Measurements from ENCODE around the gene NAP1L5. TPM values are rescaled to one million over a fixed set of nuclear protein-coding genes. Genes with fewer than 3 reads are reported as not detected.

NAP1L5 gene
- total RNA-seq, 1 donor from 2014 or later, result 5.6 TPM

DNA sequence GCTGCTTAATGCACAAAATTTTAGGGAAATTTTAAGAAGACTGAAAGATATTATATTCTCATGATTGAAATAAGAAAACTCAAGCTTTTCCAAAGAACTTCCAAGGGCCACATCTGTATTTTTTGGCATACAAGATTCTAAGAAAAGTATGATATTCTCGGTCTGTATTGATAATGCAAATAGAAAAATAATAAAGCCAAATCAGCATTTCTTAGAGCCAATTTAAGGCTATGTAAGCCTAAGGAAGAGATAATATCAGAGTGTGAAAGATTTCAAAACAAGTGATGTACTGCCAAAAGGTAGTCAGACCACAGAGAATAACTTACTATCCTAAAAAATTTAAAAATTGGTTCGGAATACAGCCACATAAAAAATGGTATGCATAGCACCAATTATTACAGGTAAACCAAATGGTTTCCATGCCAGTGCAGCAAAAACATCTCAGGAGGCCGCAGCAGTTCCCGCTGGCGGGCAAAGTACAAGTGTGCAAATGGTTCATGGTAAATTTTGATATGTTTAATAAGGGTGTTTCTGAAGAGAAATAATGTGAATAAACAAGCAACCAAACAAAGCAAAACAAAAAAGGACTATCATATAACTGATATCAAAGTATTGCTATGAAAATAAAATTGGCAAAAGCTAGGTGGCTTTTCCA, 35.2 kb upstream of the NAP1L5 start:
- Mint-ChIP-seq H3K4me1 (ENCODE audit: low read depth) (peaks cover 4% of the 10 kb centered on the region), H3K27me3 (ENCODE audit: low read depth) (no peaks in the 10 kb centered on the region), H3K9me3 (no peaks in the 10 kb centered on the region), H3K4me3 (ENCODE audit: low read depth) (no peak overlapping the region), H3K27ac (no peak overlapping the region), H3K36me3 (ENCODE audit: low read depth) (peaks cover 13% of the 10 kb centered on the region)
- no peak for DNase-seq (ENCODE audit: low spot score)
- intact Hi-C loops (cut with micrococcal nuclease), result no loop called here

DNA sequence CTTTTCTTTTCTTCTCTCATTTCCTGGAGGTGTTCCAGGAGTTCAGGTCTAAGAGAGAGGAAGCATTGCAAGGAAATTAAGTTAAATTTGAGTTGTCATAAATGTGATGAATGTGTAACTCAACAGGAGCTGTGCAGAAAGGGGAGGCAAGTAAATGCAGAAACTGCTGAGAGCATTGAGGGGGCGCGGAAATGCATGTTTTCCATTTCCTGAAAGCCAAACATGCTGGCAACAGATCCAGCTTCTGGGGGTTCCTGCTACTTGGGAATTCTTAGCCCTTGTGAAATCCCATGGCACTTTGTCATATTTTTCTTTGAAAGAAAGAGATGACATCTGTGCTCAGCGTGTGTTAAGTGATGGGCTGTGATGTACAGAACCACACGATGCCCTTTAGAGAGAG, 33.8 kb upstream of the NAP1L5 start:
- H3K4me1 Mint-ChIP-seq (ENCODE audit: low read depth), result no peaks in the 10 kb centered on the region
- intact Hi-C loops (cut with micrococcal nuclease), result no loop called here
- no peaks in the 10 kb centered on the region for H3K27me3 Mint-ChIP-seq (ENCODE audit: low read depth)
- no peaks in the 10 kb centered on the region for H3K9me3 Mint-ChIP-seq
- no peak overlapping the region for H3K4me3 Mint-ChIP-seq (ENCODE audit: low read depth)
- H3K27ac Mint-ChIP-seq, result no peak overlapping the region
- peaks cover 11% of the 10 kb centered on the region for H3K36me3 Mint-ChIP-seq (ENCODE audit: low read depth)
- no peak for DNase-seq (ENCODE audit: low spot score)

DNA sequence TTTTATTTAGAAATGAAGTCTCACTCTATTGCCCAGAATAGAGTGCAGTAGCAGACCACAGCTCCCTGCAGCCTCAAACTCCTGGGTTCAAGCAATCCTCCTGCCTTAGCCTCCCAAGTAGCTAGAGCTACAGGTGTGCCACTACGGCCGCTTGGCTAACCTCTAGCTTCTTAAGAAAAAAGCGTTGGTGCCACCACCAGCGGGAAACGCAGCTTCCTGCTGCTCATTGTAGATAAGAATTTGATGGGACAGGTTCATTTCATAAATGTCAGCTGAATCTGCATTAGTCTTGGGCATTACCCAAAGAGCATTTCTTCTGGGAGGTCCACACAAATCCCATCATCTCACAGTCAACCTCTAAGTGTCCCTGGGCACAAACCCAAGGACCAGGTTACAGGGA, 33.2 kb upstream of the NAP1L5 start:
- no peaks in the 10 kb centered on the region for H3K9me3 Mint-ChIP-seq
- no peaks in the 10 kb centered on the region for H3K27me3 Mint-ChIP-seq (ENCODE audit: low read depth)
- no peak for DNase-seq (ENCODE audit: low spot score)
- no peak overlapping the region for H3K27ac Mint-ChIP-seq
- no peaks in the 10 kb centered on the region for H3K4me1 Mint-ChIP-seq (ENCODE audit: low read depth)
- H3K4me3 Mint-ChIP-seq (ENCODE audit: low read depth), result no peak overlapping the region
- intact Hi-C loops (cut with micrococcal nuclease), result no loop called here
- peaks cover 11% of the 10 kb centered on the region for H3K36me3 Mint-ChIP-seq (ENCODE audit: low read depth)

DNA sequence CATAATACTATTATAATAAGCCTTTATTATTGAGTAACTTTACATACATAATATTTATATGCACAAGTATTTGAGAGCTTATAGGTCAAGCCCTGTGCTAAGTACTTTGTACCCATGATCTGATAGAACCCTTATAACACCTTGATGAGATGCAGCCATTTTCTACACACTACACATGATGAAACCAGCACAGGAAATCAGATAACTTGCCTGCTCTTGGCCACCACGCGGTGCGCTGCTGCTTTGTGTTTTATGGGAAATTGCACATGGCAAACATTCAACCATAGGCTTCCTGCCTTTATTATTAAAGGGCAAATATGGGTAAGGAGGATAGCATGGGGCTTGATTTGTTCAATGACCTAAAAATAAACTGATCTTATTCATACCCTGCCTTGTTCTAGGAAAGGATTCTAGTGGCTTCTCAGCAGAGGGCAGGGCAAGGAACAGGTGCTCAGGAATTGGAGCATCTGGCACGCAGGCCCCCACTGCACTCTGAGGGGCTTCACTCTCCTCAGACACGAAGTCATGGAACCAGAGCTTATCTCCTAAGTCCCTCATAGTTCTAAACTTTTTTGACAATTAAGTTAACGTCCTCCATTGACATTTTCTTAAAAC, 31.6 kb upstream of the NAP1L5 start:
- intact Hi-C loops (cut with micrococcal nuclease), result no loop called here
- H3K27ac Mint-ChIP-seq, result no peak overlapping the region

DNA sequence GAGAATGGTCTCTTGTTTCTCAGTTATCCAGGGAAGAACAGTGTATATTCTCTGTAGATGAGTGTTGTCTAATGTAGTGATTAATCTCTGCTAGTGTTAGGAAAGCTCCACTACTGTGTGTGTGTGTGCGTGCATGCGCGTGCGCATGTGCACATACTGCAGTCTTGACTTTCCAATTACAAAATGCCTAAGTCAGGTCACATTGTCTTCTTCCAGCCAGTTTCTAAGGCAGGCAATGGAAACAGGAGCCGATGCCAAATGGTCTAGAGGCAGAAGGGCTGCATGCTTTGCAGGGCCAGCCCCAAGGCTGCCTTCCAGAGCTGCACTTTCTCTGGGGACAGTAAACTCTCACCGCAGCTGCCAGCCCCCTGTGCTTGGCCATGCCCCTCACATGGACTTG, 30.5 kb upstream of the NAP1L5 start:
- peaks cover 11% of the 10 kb centered on the region for H3K36me3 Mint-ChIP-seq (ENCODE audit: low read depth)
- H3K27me3 Mint-ChIP-seq (ENCODE audit: low read depth), result no peaks in the 10 kb centered on the region
- H3K4me3 Mint-ChIP-seq (ENCODE audit: low read depth), result no peak overlapping the region
- no peaks in the 10 kb centered on the region for H3K9me3 Mint-ChIP-seq
- no peak for DNase-seq (ENCODE audit: low spot score)
- intact Hi-C loops (cut with micrococcal nuclease), result no loop called here
- no peaks in the 10 kb centered on the region for H3K4me1 Mint-ChIP-seq (ENCODE audit: low read depth)
- no peak overlapping the region for H3K27ac Mint-ChIP-seq

More for the DNA sequence above, 31.6 kb upstream of the NAP1L5 start:
- H3K36me3 Mint-ChIP-seq (ENCODE audit: low read depth), result peaks cover 11% of the 10 kb centered on the region
- H3K4me1 Mint-ChIP-seq (ENCODE audit: low read depth), result no peaks in the 10 kb centered on the region
- H3K27me3 Mint-ChIP-seq (ENCODE audit: low read depth), result no peaks in the 10 kb centered on the region
- H3K4me3 Mint-ChIP-seq (ENCODE audit: low read depth), result no peak overlapping the region
- no peak for DNase-seq (ENCODE audit: low spot score)
- H3K9me3 Mint-ChIP-seq, result no peaks in the 10 kb centered on the region

DNA sequence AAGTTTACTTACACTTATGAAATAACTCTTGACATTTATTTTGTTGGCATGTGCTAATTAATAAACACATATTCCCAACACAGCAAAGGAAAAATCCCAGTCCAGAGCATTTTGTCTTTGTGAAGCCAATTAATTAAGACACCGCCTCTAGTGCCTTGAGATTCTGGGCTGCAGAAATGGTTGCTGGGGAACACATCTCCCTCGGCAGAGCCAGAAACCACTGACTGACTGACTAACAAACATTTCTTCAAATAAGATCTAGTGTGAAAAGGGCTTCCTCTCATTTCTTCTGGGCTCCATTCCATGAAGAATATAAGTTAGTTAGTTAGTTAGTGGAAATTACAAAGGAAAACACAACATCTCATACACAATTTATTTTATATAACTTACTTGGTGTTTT, 28.4 kb upstream of the NAP1L5 start:
- Mint-ChIP-seq H3K4me3 (ENCODE audit: low read depth) (no peak overlapping the region), H3K36me3 (ENCODE audit: low read depth) (peaks cover 18% of the 10 kb centered on the region), H3K27me3 (ENCODE audit: low read depth) (no peaks in the 10 kb centered on the region), H3K9me3 (no peaks in the 10 kb centered on the region), H3K27ac (no peak overlapping the region), H3K4me1 (ENCODE audit: low read depth) (no peaks in the 10 kb centered on the region)
- intact Hi-C loops (cut with micrococcal nuclease), result no loop called here
- no peak for DNase-seq (ENCODE audit: low spot score)

DNA sequence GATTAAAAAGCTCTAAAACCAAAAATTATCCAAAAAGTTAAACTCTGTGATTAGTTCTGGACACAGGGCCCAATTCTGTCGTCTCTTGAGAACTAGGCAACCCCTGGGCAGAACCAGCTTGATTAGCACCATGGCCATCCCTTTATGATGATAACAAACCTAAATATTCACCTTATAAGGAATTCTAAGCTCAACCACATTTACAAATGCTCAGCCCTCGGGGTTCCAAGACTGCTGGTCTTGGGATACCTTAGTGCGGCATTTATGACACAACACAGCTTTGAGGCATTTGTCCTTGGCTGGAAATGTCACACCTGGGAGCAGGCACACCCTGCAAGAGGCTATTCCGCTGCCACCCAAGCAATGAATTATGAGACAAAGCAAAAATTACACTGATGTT, 27.5 kb upstream of the NAP1L5 start:
- Mint-ChIP-seq H3K36me3 (ENCODE audit: low read depth) (peaks cover 14% of the 10 kb centered on the region), H3K27ac (no peak overlapping the region), H3K4me1 (ENCODE audit: low read depth) (no peaks in the 10 kb centered on the region), H3K27me3 (ENCODE audit: low read depth) (no peaks in the 10 kb centered on the region), H3K9me3 (no peaks in the 10 kb centered on the region), H3K4me3 (ENCODE audit: low read depth) (no peak overlapping the region)
- intact Hi-C loops (cut with micrococcal nuclease), result no loop called here
- no peak for DNase-seq (ENCODE audit: low spot score)

DNA sequence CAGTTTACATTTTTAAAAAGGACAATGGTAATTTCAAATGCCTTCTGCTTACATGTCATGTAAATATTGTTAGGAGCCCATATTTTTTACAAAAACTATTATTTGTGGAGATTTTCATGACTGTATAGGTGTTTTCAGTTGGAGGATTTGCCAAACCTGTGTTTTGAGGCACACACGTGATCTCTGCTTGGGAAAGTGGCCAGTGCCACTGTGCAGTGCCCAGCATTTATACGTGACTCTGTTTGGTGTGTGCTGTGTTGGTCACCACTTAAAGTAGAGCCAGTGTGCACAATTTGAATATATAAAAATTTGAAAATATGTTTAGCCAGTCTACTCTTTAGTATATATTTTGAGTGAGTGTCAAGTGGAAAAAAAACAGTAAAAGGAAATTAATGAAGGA, 26.8 kb upstream of the NAP1L5 start:
- Mint-ChIP-seq H3K27me3 (ENCODE audit: low read depth) (no peaks in the 10 kb centered on the region), H3K4me3 (ENCODE audit: low read depth) (no peak overlapping the region), H3K36me3 (ENCODE audit: low read depth) (peaks cover 18% of the 10 kb centered on the region), H3K4me1 (ENCODE audit: low read depth) (no peaks in the 10 kb centered on the region), H3K9me3 (no peaks in the 10 kb centered on the region), H3K27ac (no peak overlapping the region)
- DNase-seq (ENCODE audit: low spot score), result no peak
- intact Hi-C loops (cut with micrococcal nuclease), result no loop called here

DNA sequence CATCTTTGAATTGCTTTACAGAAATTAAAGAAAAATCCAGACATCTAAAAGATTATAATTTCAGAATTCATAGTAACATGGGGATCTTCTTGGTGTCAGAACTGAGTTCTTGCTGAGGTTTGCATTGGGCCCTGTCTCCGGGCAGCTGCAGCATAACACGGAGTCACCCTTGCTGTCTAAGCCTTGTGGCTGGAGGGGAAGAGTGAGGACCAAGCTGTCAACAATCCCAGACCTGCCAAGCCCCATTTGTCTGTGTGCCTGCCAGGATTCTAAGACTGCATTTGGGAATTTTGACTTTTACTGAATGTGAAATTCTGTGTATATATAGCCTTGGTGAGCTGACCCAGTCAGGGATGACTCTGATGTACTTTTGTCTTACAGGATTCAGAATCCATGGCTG, 25.2 kb upstream of the NAP1L5 start:
- Mint-ChIP-seq H3K36me3 (ENCODE audit: low read depth) (peaks cover 28% of the 10 kb centered on the region), H3K4me1 (ENCODE audit: low read depth) (no peaks in the 10 kb centered on the region), H3K9me3 (peaks cover 8% of the 10 kb centered on the region), H3K27ac (no peak overlapping the region), H3K27me3 (ENCODE audit: low read depth) (no peaks in the 10 kb centered on the region), H3K4me3 (ENCODE audit: low read depth) (no peak overlapping the region)
- DNase-seq (ENCODE audit: low spot score), result no peak
- intact Hi-C loops (cut with micrococcal nuclease), result no loop called here

DNA sequence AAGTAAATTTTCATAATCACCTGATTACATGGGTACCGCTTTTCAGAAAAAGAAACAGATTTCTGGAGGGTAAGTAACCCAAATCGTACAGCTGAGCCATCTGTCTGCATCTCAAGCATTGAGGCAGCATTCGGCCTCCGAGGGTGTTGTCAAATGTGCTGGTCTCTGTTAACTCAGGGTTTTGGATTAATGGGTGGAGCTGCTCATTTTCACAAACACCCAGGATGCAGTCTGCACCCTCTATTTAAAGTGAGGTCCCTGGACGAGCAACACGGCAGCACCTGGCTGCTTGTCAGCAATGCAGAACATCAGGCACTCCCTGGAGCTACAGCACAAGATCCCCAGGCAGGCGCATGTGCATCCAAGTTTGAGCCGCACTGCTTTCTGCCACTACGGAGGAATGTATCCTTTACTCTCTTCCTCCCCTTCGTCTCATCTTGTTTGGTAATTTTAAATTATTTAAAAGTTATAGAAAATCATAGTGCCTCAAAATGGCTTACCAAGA, 24.7 kb upstream of the NAP1L5 start:
- intact Hi-C loops (cut with micrococcal nuclease), result no loop called here
- no peak overlapping the region for H3K4me3 Mint-ChIP-seq (ENCODE audit: low read depth)
- no peaks in the 10 kb centered on the region for H3K27me3 Mint-ChIP-seq (ENCODE audit: low read depth)
- H3K9me3 Mint-ChIP-seq, result peaks cover 13% of the 10 kb centered on the region
- DNase-seq (ENCODE audit: low spot score), result no peak
- H3K27ac Mint-ChIP-seq, result no peak overlapping the region
- no peaks in the 10 kb centered on the region for H3K4me1 Mint-ChIP-seq (ENCODE audit: low read depth)
- H3K36me3 Mint-ChIP-seq (ENCODE audit: low read depth), result peaks cover 31% of the 10 kb centered on the region

DNA sequence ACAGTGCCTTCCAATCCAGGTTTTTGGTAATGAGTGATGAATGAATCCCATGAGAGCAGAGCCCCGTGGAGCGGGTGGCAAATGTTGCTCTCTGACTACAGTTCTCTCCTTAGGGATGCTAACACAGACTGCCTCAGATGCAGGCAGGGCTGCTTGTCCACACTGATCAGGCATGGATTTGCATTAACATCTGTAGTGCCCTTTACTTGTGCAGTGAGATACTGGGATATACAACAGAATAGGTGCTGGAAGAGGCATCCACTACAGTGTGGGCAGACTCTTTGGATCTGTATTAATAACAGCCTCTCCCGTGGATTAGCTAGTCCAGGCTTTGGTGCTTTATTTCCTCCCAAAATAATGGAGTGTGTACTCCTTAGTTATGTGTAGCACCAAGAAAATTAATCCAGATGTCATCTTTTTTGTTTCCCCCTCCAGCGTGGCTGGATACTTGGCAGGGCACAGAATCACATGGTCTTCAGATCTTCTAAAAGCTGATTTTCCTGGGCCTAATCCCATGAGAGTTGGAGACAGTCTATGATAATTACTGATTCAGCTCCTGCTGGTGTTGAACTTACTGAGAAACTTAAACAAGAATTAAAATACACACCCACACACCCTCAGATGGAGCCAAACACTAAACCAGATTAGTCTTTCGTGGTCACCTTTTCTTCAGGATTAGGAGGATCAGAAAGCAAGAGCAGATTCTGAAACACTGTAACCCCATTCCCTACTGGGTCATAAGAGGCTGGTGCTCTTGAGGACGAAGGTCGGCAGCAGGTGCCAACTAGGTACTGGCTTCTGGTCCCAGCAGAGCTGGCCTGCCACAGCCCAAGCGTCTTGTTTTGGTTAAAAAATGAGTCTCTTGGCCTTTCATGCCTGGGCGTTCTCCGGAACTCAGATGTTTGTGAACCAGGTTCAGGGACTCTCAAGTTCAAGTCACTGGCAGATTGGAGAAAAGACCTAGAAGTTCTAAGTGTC, 23.1 kb upstream of the NAP1L5 start:
- H3K4me3 Mint-ChIP-seq (ENCODE audit: low read depth), result no peak overlapping the region
- H3K9me3 Mint-ChIP-seq, result peaks cover 26% of the 10 kb centered on the region
- H3K4me1 Mint-ChIP-seq (ENCODE audit: low read depth), result no peaks in the 10 kb centered on the region
- intact Hi-C loops (cut with micrococcal nuclease), result no loop called here
- H3K27me3 Mint-ChIP-seq (ENCODE audit: low read depth), result no peaks in the 10 kb centered on the region
- DNase-seq (ENCODE audit: low spot score), result no peak
- H3K36me3 Mint-ChIP-seq (ENCODE audit: low read depth), result peaks cover 46% of the 10 kb centered on the region
- H3K27ac Mint-ChIP-seq, result no peak overlapping the region

DNA sequence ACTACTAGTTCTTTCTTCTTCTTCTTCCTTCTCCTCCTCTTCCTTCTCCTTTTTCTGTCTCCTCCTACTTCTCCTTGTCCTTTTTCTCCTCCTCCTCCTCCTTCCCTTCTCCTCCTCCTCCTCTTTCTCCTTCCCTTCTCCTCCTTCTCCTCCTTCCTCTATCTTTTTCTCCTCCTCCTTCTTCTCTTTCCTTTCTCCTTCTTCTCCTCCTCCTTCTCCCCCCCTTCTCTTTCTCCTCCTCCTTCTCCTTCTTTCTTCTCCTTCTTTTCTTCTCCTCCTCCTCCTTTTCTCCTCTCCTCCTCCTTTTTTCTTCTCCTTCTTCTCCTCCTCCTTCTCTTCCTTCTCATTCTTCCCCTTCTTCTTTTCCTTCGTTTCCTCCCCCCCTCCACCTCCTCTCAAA, 21.8 kb upstream of the NAP1L5 start:
- Mint-ChIP-seq H3K27ac (no peak overlapping the region), H3K9me3 (peaks cover 27% of the 10 kb centered on the region), H3K27me3 (ENCODE audit: low read depth) (no peaks in the 10 kb centered on the region), H3K4me3 (ENCODE audit: low read depth) (no peak overlapping the region), H3K36me3 (ENCODE audit: low read depth) (peaks cover 56% of the 10 kb centered on the region), H3K4me1 (ENCODE audit: low read depth) (no peaks in the 10 kb centered on the region)
- DNase-seq (ENCODE audit: low spot score), result no peak
- intact Hi-C loops (cut with micrococcal nuclease), result no loop called here

DNA sequence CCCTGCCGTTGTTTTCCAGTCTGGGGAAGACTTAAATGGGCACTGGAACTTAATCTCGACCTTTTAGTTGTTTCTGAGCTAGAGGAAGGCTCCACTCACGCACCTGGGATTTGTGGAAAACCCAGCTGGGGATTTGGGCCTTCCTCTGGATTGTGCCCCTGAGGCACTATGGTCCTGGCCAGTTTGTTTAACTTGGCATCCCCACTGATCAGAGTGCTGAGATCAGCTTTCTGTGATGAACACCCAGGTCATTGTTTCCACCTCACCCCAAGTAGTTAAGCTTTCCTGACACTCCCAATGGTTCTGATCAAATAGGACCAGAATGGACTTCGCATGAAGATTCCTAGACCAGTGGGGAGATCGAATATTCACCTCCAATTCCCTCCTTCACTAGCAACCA, 20.5 kb upstream of the NAP1L5 start:
- H3K4me3 Mint-ChIP-seq (ENCODE audit: low read depth), result no peak overlapping the region
- H3K4me1 Mint-ChIP-seq (ENCODE audit: low read depth), result no peaks in the 10 kb centered on the region
- H3K36me3 Mint-ChIP-seq (ENCODE audit: low read depth), result peaks cover 62% of the 10 kb centered on the region
- intact Hi-C loops (cut with micrococcal nuclease), result no loop called here
- DNase-seq (ENCODE audit: low spot score), result no peak
- H3K9me3 Mint-ChIP-seq, result peaks cover 27% of the 10 kb centered on the region
- no peaks in the 10 kb centered on the region for H3K27me3 Mint-ChIP-seq (ENCODE audit: low read depth)
- H3K27ac Mint-ChIP-seq, result no peak overlapping the region

All from activated T-helper 2 cell treated with anti-CD3 and anti-CD28 coated beads, Interferon-gamma antibody, Interleukin-2, Interleukin-4, amounts not matched to agents 10 μg/mL and 5 μg/mL and 100 μg/mL, durations not matched to agents 14 hours and 24 hours and 36 hours (primary cell).